HepG2 (cell line): ENCODE results near the gene NEU1. TPM values are rescaled to one million over a fixed set of nuclear protein-coding genes. Genes with fewer than 3 reads are reported as not detected.

Experiments
- ATAC-seq: fragments of 200-7000 bp; cut with Tn5 transposase; 3 replicates; pipeline ENCODE4 v1.9.1; 2020; ENCODE audit warnings: mild to moderate bottlenecking, moderate library complexity
- BruUV-seq: library from RNA; stranded (reverse); fragments of 400-500 nt; replicated peaks from 2 replicates; lab custom pipeline; 2021; lab: Mats Ljungman, UMichigan
- CTCF ChIA-PET: fragments of 300-600 bp; formaldehyde crosslinking; extraction: SDS; loops from one replicate; lab custom pipeline; 2021; ENCODE audit warnings: low total read pairs, inconsistent platforms, low intra/inter-chr PET ratio; lab: Yijun Ruan, JAX
- POLR2A ChIA-PET: fragments of 350-600 bp; sonication (Branson Sonifier 250); formaldehyde crosslinking; loops from one replicate; lab custom pipeline; 2020; ENCODE audit warnings: antibody characterized with exemption, inconsistent platforms; lab: Yijun Ruan, JAX
- DNase-seq: peaks from one replicate; pipeline ENCODE4 v3.0.0-alpha.2; 2015; ENCODE audit warnings: low spot score
- FAIRE-seq: peaks from 3 replicates; lab custom pipeline; 2011; peaks lifted over from hg19 to GRCh38; lab: Jason Lieb, UNC
- H2AFZ ChIP-seq: one replicate; pipeline ENCODE4 v1.6.1; 2011; ENCODE audit warnings: low read length, inconsistent platforms
- H3K27ac ChIP-seq: fragments of 300-600 bp; 3 replicates; pipeline ENCODE4 v1.8.0; 2011; ENCODE audit warnings: mixed run types, mild to moderate bottlenecking, mixed read lengths, low read length, inconsistent platforms; ENCODE audit not compliant: insufficient read depth; ENCODE audit errors: extremely low read length
- H3K27me3 ChIP-seq, 2 experiments: fragments of 200-600 bp in 1 of 2; 2 replicates in 1 of 2; 3 replicates in 1 of 2; pipeline versions ENCODE4 v1.6.0 to v1.8.0; 2011; ENCODE audit warnings: low read length in 2 of 2, mild to moderate bottlenecking in 2 of 2, moderate library complexity in 2 of 2, inconsistent platforms in 1 of 2; ENCODE audit not compliant: insufficient read depth in 2 of 2, control insufficient read depth in 1 of 2
- H3K36me3 ChIP-seq, 2 experiments: fragments of 200-600 bp in 1 of 2; replicated peaks in 1 of 2; 2 replicates in 1 of 2; 3 replicates in 1 of 2; pipeline versions ENCODE4 v1.5.1 to v1.8.0; 2011; ENCODE audit warnings: low read length in 2 of 2, inconsistent platforms in 1 of 2; ENCODE audit not compliant: insufficient read depth in 2 of 2, control insufficient read depth in 1 of 2
- H3K4me1 ChIP-seq: 2 replicates; pipeline ENCODE4 v1.5.1; 2012; ENCODE audit warnings: low read length, inconsistent platforms; ENCODE audit not compliant: insufficient read depth
- H3K4me2 ChIP-seq: 2 replicates; pipeline ENCODE4 v1.6.0; 2011; ENCODE audit warnings: low read depth, low read length, inconsistent platforms
- H3K4me3 ChIP-seq, 3 experiments: fragments of 200-600 bp in 1 of 3; sonication (generic), shearing (Covaris generic) in 1 of 3; replicated peaks in 1 of 3; 2 replicates each; pipeline ENCODE4 v1.5.1; 2011 to 2016; ENCODE audit warnings: low read length in 3 of 3, inconsistent platforms in 2 of 3, low read depth in 2 of 3, mild to moderate bottlenecking in 2 of 3, control low read depth in 1 of 3, mixed read lengths in 1 of 3; ENCODE audit not compliant: insufficient read depth in 1 of 3
- H3K79me2 ChIP-seq: one replicate; pipeline ENCODE4 v1.6.1; 2011; ENCODE audit warnings: low read length, inconsistent platforms; ENCODE audit not compliant: insufficient read depth
- H3K9ac ChIP-seq: 2 replicates; pipeline ENCODE4 v1.6.0; 2011; ENCODE audit warnings: mild to moderate bottlenecking, low read depth, low read length, inconsistent platforms; ENCODE audit not compliant: insufficient read depth
- H3K9me3 ChIP-seq: 2 replicates; pipeline ENCODE4 v1.5.1; 2012; ENCODE audit warnings: mild to moderate bottlenecking, low read length
- H4K20me1 ChIP-seq: 2 replicates; pipeline ENCODE4 v1.6.0; 2011; ENCODE audit warnings: inconsistent platforms, mild to moderate bottlenecking, low read length, moderate library complexity; ENCODE audit not compliant: insufficient read depth
- ARID2 ChIP-seq: sonication (generic); formaldehyde crosslinking; IDR thresholded peaks from 2 replicates; pipeline ENCODE4 v1.8.1; 2022; ENCODE audit warnings: mild to moderate bottlenecking, missing genetic modification reagents, borderline replicate concordance
- MYNN ChIP-seq: sonication (generic); formaldehyde crosslinking; IDR thresholded peaks from 2 replicates; pipeline ENCODE4 v1.4.0; 2020; ENCODE audit warnings: mild to moderate bottlenecking, low read depth, missing genetic modification reagents
- PHF8 ChIP-seq: sonication (generic); formaldehyde crosslinking; IDR thresholded peaks from 2 replicates; pipeline ENCODE4 v1.5.0; 2020; ENCODE audit warnings: missing genetic modification reagents
- PRPF4 ChIP-seq: fragments of 200-400 bp; formaldehyde crosslinking; IDR thresholded peaks from 2 replicates; pipeline ENCODE4 v1.6.1; 2016; ENCODE audit warnings: low read length, low read depth; ENCODE audit not compliant: poor library complexity, severe bottlenecking
- RBFOX2 ChIP-seq: fragments of 200-400 bp; formaldehyde crosslinking; IDR thresholded peaks from 2 replicates; pipeline ENCODE4 v1.6.1; 2017; ENCODE audit warnings: low read depth, mild to moderate bottlenecking, low read length
- RNF2 ChIP-seq: fragments of 450-650 bp; conservative IDR thresholded peaks from 2 replicates; pipeline ENCODE4 v1.6.1; 2016; ENCODE audit warnings: low read depth
- SRY ChIP-seq: sonication (generic); formaldehyde crosslinking; IDR thresholded peaks from 2 replicates; pipeline ENCODE4 v1.8.0; 2022; ENCODE audit warnings: mild to moderate bottlenecking, missing genetic modification reagents
- TBP ChIP-seq: sonication (generic); formaldehyde crosslinking; IDR thresholded peaks from 2 replicates; pipeline ENCODE4 v1.5.0; 2020; ENCODE audit warnings: missing genetic modification reagents
- TEAD3 ChIP-seq: optimal IDR thresholded peaks from 2 replicates; pipeline ENCODE3; 2016; ENCODE audit warnings: borderline replicate concordance
- ZBTB33 ChIP-seq: sonication (generic); formaldehyde crosslinking; IDR thresholded peaks from 2 replicates; pipeline ENCODE4 v1.4.0; 2020; ENCODE audit warnings: missing genetic modification reagents
- ZBTB38 ChIP-seq: sonication (generic); formaldehyde crosslinking; IDR thresholded peaks from 2 replicates; pipeline ENCODE4 v1.5.1; 2020; ENCODE audit warnings: mild to moderate bottlenecking, missing genetic modification reagents
- ZC3H13 ChIP-seq: sonication (generic); formaldehyde crosslinking; IDR thresholded peaks from 2 replicates; pipeline ENCODE4 v1.8.1; 2023; ENCODE audit warnings: mild to moderate bottlenecking, missing genetic modification reagents, moderate library complexity
- ZFY ChIP-seq: sonication (generic); formaldehyde crosslinking; IDR thresholded peaks from 2 replicates; pipeline ENCODE4 v1.4.0; 2020; ENCODE audit warnings: missing genetic modification reagents
- ZNF24 ChIP-seq: fragments of 450-650 bp; IDR thresholded peaks from 2 replicates; pipeline ENCODE4 v1.6.1; 2017; ENCODE audit warnings: antibody characterized with exemption, mild to moderate bottlenecking
- ZNF331 ChIP-seq: sonication (generic); formaldehyde crosslinking; IDR thresholded peaks from 2 replicates; pipeline ENCODE4 v1.4.0; 2020; ENCODE audit warnings: missing genetic modification reagents
- ZNF572 ChIP-seq: sonication (generic); formaldehyde crosslinking; IDR thresholded peaks from 2 replicates; pipeline ENCODE4 v1.5.1; 2020; ENCODE audit warnings: mild to moderate bottlenecking, missing genetic modification reagents
- ZNF747 ChIP-seq: sonication (generic); formaldehyde crosslinking; IDR thresholded peaks from 2 replicates; pipeline ENCODE4 v1.8.1; 2023; ENCODE audit warnings: missing genetic modification reagents, mild to moderate bottlenecking, borderline replicate concordance
- ZXDC ChIP-seq: sonication (generic); formaldehyde crosslinking; IDR thresholded peaks from 2 replicates; pipeline ENCODE4 v1.5.0; 2020; ENCODE audit warnings: mild to moderate bottlenecking, missing genetic modification reagents
- WGBS: methylation state at CpG from one replicate; pipeline ENCODE4 v1.1.6; 2017; ENCODE audit warnings: low lambda C conversion rate; 5-methylcytosine and 5-hydroxymethylcytosine counted together
- in situ Hi-C: cut with HindIII; loops from 2 replicates; pipeline ENCODE4 v1.10.0; 2017; ENCODE audit warnings: low pct_unique_long_range_greater_than_20kb; ENCODE audit not compliant: extremely low pct_ligation_motif_present
- intact Hi-C: fragments of 100-400 bp; cut with micrococcal nuclease; formaldehyde crosslinking; loops from one replicate; pipeline ENCODE4 v1.10.0; 2022; ENCODE audit not compliant: unreplicated experiment
- polyA plus RNA-seq, 8 experiments: library from polyadenylated mRNA; depleted of rRNA in 3 of 8; stranded (reverse) in 7 of 8; unstranded in 1 of 8; fragments of >200 nt; fragmentation: Illumina TruSeq in 4 of 8; extraction: Trizol in 4 of 8; gene quantifications; 2 replicates each; pipeline versions ENCODE4 v1.2.1 to v1.2.3, GENCODE V29; 2011 to 2016; ENCODE audit warnings: low read depth in 4 of 8, missing spikeins in 1 of 8, mixed read lengths in 1 of 8; ENCODE audit not compliant: insufficient read depth in 1 of 8
- total RNA-seq, 5 experiments: library from RNA; depleted of rRNA; stranded (reverse); fragments of >200 nt; fragmentation: Illumina TruSeq; extraction: Trizol; gene quantifications; 2 replicates each; pipeline ENCODE4 v1.2.3, GENCODE V29; 2016; ENCODE audit warnings: low read depth in 1 of 5

Gene NEU1
- total and polyA plus RNA-seq, 2 of the 13 experiments (the other 11 are each of a cell fraction or from before 2014, with no cell fraction given), result 215 to 297 TPM

GRCh38 chr6:31900917-31901414 is 38.3 kb upstream of the NEU1 start (continued):
- TF ChIP-seq SRY (CRISPR knock-in tag) (no peak), TEAD3 (CRISPR knock-in tag) (peak; percentile 26), ZNF572 (CRISPR knock-in tag) (no peak), MYNN (CRISPR knock-in tag) (no peak), ZNF747 (CRISPR knock-in tag) (0 out of 2 replicates have a peak, but pooled peaks have one; percentile 52), RBFOX2 (peak; percentile 43)
- TF ChIP-seq, all 625 proteins: peak for 53

- Histone ChIP-seq H3K4me1 (peaks cover 51% of the 10 kb centered on the region), H2AFZ (no peak overlapping the region), H3K9ac (no peak overlapping the region), H3K36me3 (peaks cover 4 to 5% of the 10 kb centered on the region in 2 experiments; a peak in 4 of 5 replicates), H3K4me2 (no peak overlapping the region), H3K27ac (no peak overlapping the region), H3K79me2 (peaks cover 24% of the 10 kb centered on the region), H4K20me1 (no peaks in the 10 kb centered on the region), H3K9me3 (no peaks in the 10 kb centered on the region), H3K4me3 (no peak overlapping the region), H3K27me3 (peaks cover 0 to 7% of the 10 kb centered on the region in 2 experiments; a peak in 1 of 5 replicates)
- ChIA-PET CTCF (no interaction called here), POLR2A (interaction anchor here (4.1 to 5.6 kb wide), 3 partner anchors 37 to 51 kb away, joined by 34 to 69 read pairs (median 41); partner anchors contain the start of genes CFB and NEU1)
- FAIRE-seq (no peak), ATAC-seq (no peak), DNase-seq (no peak)
- intact Hi-C loops (loop anchor here (5.0 kb wide), 1 partner anchor 68 kb away; no protein-coding TSS in a partner anchor), in situ Hi-C loops (loop anchor here (5.0 to 25.0 kb wide), 2 partner anchors 47 to 1062 kb away; partner anchors contain the start of genes BRD2, CFB and HLA-DMA)
- BruUV-seq, result no TSS peak
- 95% methylated on average over 38 of the region's 49 CpGs for WGBS
- TF ChIP-seq ZNF24 (no peak), ZBTB33 (CRISPR knock-in tag) (0 out of 2 replicates have a peak, but pooled peaks have one; percentile 33), ZFY (CRISPR knock-in tag) (no peak), ZNF331 (CRISPR knock-in tag) (no peak), RNF2 (no peak), PRPF4 (peak; percentile 87), ZC3H13 (CRISPR knock-in tag) (peak; percentile 79; the same call in 1 of the 2 replicates), RBFOX2 (peak; percentile 65), TBP (CRISPR knock-in tag) (no peak), PHF8 (CRISPR knock-in tag) (0 out of 2 replicates have a peak, but pooled peaks have one; percentile 1), ARID2 (CRISPR knock-in tag) (no peak), ZBTB38 (CRISPR knock-in tag) (peak; percentile 95), ZXDC (CRISPR knock-in tag) (0 out of 2 replicates have a peak, but pooled peaks have one; percentile 19)
Observed at GRCh38 chr6:31899882-31900722, 37.5 kb upstream of the NEU1 start.
